Mononuclear cell (primary cell): ENCODE results near the gene MRAP. TPM values are rescaled to one million over a fixed set of nuclear protein-coding genes. Genes with fewer than 3 reads are reported as not detected.
A peak's percentile ranks its signal among the peaks of the same experiment; 100 is the strongest.

Source experiments
- H3K27me3 ChIP-seq: 2 replicates; pipeline ENCODE4 v1.6.0; 2011; ENCODE audit warnings: low read length, control low read depth; ENCODE audit not compliant: insufficient read depth
- H3K4me1 ChIP-seq: 2 replicates; pipeline ENCODE4 v1.5.1; 2011; ENCODE audit warnings: mild to moderate bottlenecking, low read length, control low read depth; ENCODE audit not compliant: insufficient read depth
- H3K4me3 ChIP-seq: 2 replicates; pipeline ENCODE4 v1.5.1; 2011; ENCODE audit warnings: mild to moderate bottlenecking, low read length, moderate library complexity
- H3K9me3 ChIP-seq: 2 replicates; pipeline ENCODE4 v1.5.1; 2011; ENCODE audit warnings: low read depth, mild to moderate bottlenecking, control low read depth, low read length
- total RNA-seq: library from RNA; depleted of rRNA; stranded (reverse); fragments of >200 nt; gene quantifications from one replicate; pipeline ENCODE4 v1.2.3, GENCODE V29; 2012

The MRAP gene
- total RNA-seq, 1 donor = not detected

- Histone ChIP-seq H3K4me1 (peaks cover 18% of the 10 kb centered on the region), H3K4me3 (peak within 1 kb of the TSS; percentile 83), H3K27me3 (no peaks in the 10 kb centered on the region), H3K9me3 (no peaks in the 10 kb centered on the region)
Observed at GRCh38 chr21:32278518-32279376, 19.9 kb upstream of the MRAP start, which contains the start of gene MIS18A. Gene MIS18A (minus strand): TSS chr21:32279049. CDS start chr21:32279014, 35 bp downstream.

GRCh38 chr21:32279377-32279680 is 19.3 kb upstream of the MRAP start:
- Histone ChIP-seq H3K4me3 (peak overlapping the region; percentile 83), H3K27me3 (no peaks in the 10 kb centered on the region), H3K4me1 (peaks cover 18% of the 10 kb centered on the region), H3K9me3 (no peaks in the 10 kb centered on the region)

GRCh38 chr21:32281531-32281930 is 17.1 kb upstream of the MRAP start:
- Histone ChIP-seq H3K27me3 (no peaks in the 10 kb centered on the region), H3K4me3 (no peak overlapping the region), H3K4me1 (peaks cover 18% of the 10 kb centered on the region), H3K9me3 (no peaks in the 10 kb centered on the region)

GRCh38 chr21:32282992-32283391 is 15.7 kb upstream of the MRAP start:
- H3K27me3 ChIP-seq = no peaks in the 10 kb centered on the region
- no peak overlapping the region for H3K4me3 ChIP-seq

GRCh38 chr21:32285476-32285875 is 13.2 kb upstream of the MRAP start:
- Histone ChIP-seq H3K9me3 (no peaks in the 10 kb centered on the region), H3K27me3 (no peaks in the 10 kb centered on the region), H3K4me3 (no peak overlapping the region), H3K4me1 (no peaks in the 10 kb centered on the region)

More at GRCh38 chr21:32282992-32283391, 15.7 kb upstream of the MRAP start:
- Histone ChIP-seq H3K4me1 (peaks cover 16% of the 10 kb centered on the region), H3K9me3 (no peaks in the 10 kb centered on the region)

GRCh38 chr21:32297449-32297848 is 1.2 kb upstream of the MRAP start:
- Histone ChIP-seq H3K4me1 (no peaks in the 10 kb centered on the region), H3K27me3 (no peaks in the 10 kb centered on the region), H3K9me3 (no peaks in the 10 kb centered on the region), H3K4me3 (no peak overlapping the region)

GRCh38 chr21:32298148-32298559 is 501 bp upstream of the MRAP start:
- Histone ChIP-seq H3K9me3 (no peaks in the 10 kb centered on the region), H3K27me3 (no peaks in the 10 kb centered on the region), H3K4me1 (no peaks in the 10 kb centered on the region), H3K4me3 (no peak overlapping the region)

GRCh38 chr21:32299695-32300094 is 1.0 kb downstream of the MRAP start:
- Histone ChIP-seq H3K9me3 (no peaks in the 10 kb centered on the region), H3K27me3 (no peaks in the 10 kb centered on the region), H3K4me1 (no peaks in the 10 kb centered on the region), H3K4me3 (no peak overlapping the region)

GRCh38 chr21:32300117-32300681 is 1.5 kb downstream of the MRAP start:
- H3K9me3 ChIP-seq = no peaks in the 10 kb centered on the region
- H3K4me1 ChIP-seq = no peaks in the 10 kb centered on the region
- H3K27me3 ChIP-seq = no peaks in the 10 kb centered on the region
- H3K4me3 ChIP-seq = no peak overlapping the region

GRCh38 chr21:32301596-32301995 is 2.9 kb downstream of the MRAP start:
- H3K27me3 ChIP-seq = no peaks in the 10 kb centered on the region
- no peaks in the 10 kb centered on the region for H3K9me3 ChIP-seq
- H3K4me3 ChIP-seq = no peak overlapping the region
- H3K4me1 ChIP-seq = no peaks in the 10 kb centered on the region

GRCh38 chr21:32302560-32302959 is 3.9 kb downstream of the MRAP start:
- no peaks in the 10 kb centered on the region for H3K4me1 ChIP-seq
- no peaks in the 10 kb centered on the region for H3K27me3 ChIP-seq
- no peaks in the 10 kb centered on the region for H3K9me3 ChIP-seq
- H3K4me3 ChIP-seq = no peak overlapping the region

GRCh38 chr21:32303385-32303784 is 4.7 kb downstream of the MRAP start:
- Histone ChIP-seq H3K27me3 (no peaks in the 10 kb centered on the region), H3K4me1 (no peaks in the 10 kb centered on the region), H3K9me3 (no peaks in the 10 kb centered on the region), H3K4me3 (no peak overlapping the region)

- H3K4me3 ChIP-seq = no peak overlapping the region
- H3K27me3 ChIP-seq = no peaks in the 10 kb centered on the region
- no peaks in the 10 kb centered on the region for H3K9me3 ChIP-seq
- H3K4me1 ChIP-seq = no peaks in the 10 kb centered on the region
Observed at GRCh38 chr21:32304998-32305397, 6.3 kb downstream of the MRAP start.

GRCh38 chr21:32306021-32306780 is 7.5 kb downstream of the MRAP start:
- Histone ChIP-seq H3K9me3 (no peaks in the 10 kb centered on the region), H3K27me3 (no peaks in the 10 kb centered on the region), H3K4me1 (no peaks in the 10 kb centered on the region), H3K4me3 (no peak overlapping the region)

- H3K4me3 ChIP-seq = no peak overlapping the region
- no peaks in the 10 kb centered on the region for H3K9me3 ChIP-seq
- H3K27me3 ChIP-seq = no peaks in the 10 kb centered on the region
- no peaks in the 10 kb centered on the region for H3K4me1 ChIP-seq
Observed at GRCh38 chr21:32307706-32308105, 9.1 kb downstream of the MRAP start.
